HCT116 (cell line): ENCODE measurements around the gene SECISBP2L. TPM values are rescaled to one million over a fixed set of nuclear protein-coding genes. Genes with fewer than 3 reads are reported as not detected.

Experiments
- ATAC-seq: fragments of 200-7000 bp; cut with Tn5 transposase; 2 replicates; pipeline ENCODE4 v1.9.1; 2020; ENCODE audit warnings: mild to moderate bottlenecking, moderate library complexity
- BruUV-seq: library from RNA; stranded (reverse); fragments of 400-500 nt; replicated peaks from 2 replicates; lab custom pipeline; 2021; lab: Mats Ljungman, UMichigan
- CTCF ChIA-PET: fragments of 300-600 bp; sonication (Branson Sonifier 250); formaldehyde crosslinking; loops from one replicate; lab custom pipeline; 2021; ENCODE audit warnings: antibody characterized with exemption; lab: Charles Lee
- POLR2A ChIA-PET: fragments of 300-600, 350-600 bp; sonication (Branson Sonifier 250); formaldehyde crosslinking; loops from one replicate; lab custom pipeline; 2021; ENCODE audit warnings: antibody characterized with exemption; lab: Charles Lee
- RAD21 ChIA-PET, 2 experiments: fragments of 300-600 bp; sonication (Branson Sonifier 250); formaldehyde crosslinking; loops; one replicate each; lab custom pipeline; 2023; ENCODE audit warnings: low total read pairs in 2 of 2; ENCODE audit not compliant: uncharacterized antibody in 2 of 2, unreplicated experiment in 2 of 2, low non-redundant PET in 1 of 2; lab: Charles Lee
- DNase-seq: peaks from one replicate; pipeline ENCODE4 v3.0.0-alpha.2; 2010; ENCODE audit warnings: low read depth, low spot score
- H2AFZ ChIP-seq: fragments of 200-600 bp; shearing (Covaris generic), sonication (generic); 2 replicates; pipeline ENCODE4 v1.6.1; 2017; ENCODE audit warnings: low read depth, mixed run types, mixed read lengths, antibody characterized with exemption, low read length; ENCODE audit not compliant: poor library complexity, severe bottlenecking
- H3K27ac ChIP-seq: 2 replicates; pipeline ENCODE4 v1.5.1; 2012; ENCODE audit warnings: low read depth, low read length
- H3K27me3 ChIP-seq: fragments of 200-600 bp; sonication (generic); 2 replicates; pipeline ENCODE4 v1.6.1; 2016; ENCODE audit warnings: mixed run types, low read length, mixed read lengths; ENCODE audit not compliant: insufficient read depth
- H3K36me3 ChIP-seq, 2 experiments: fragments of 200-500 bp in 1 of 2; fragments of 200-600 bp in 1 of 2; sonication (Bioruptor generic) in 1 of 2; sonication (generic) in 1 of 2; 2 replicates each; pipeline versions ENCODE4 v1.5.1 to v1.6.1; 2014 to 2016; ENCODE audit warnings: low read length in 2 of 2, inconsistent platforms in 1 of 2, mixed read lengths in 1 of 2, mixed run types in 1 of 2; ENCODE audit not compliant: insufficient read depth in 2 of 2, control insufficient read depth in 1 of 2
- H3K4me1 ChIP-seq, 2 experiments: fragments of 200-600 bp in 1 of 2; sonication (generic) in 1 of 2; 2 replicates each; pipeline versions ENCODE4 v1.5.1 to v1.6.1; 2012 to 2017; ENCODE audit warnings: low read length in 2 of 2, inconsistent platforms in 1 of 2, mild to moderate bottlenecking in 1 of 2, mixed read lengths in 1 of 2, mixed run types in 1 of 2, moderate library complexity in 1 of 2; ENCODE audit not compliant: insufficient read depth in 2 of 2, control insufficient read depth in 1 of 2
- H3K4me2 ChIP-seq: fragments of 200-600 bp; sonication (generic); 2 replicates; pipeline ENCODE4 v1.6.1; 2017; ENCODE audit warnings: mixed run types, low read length, mixed read lengths
- H3K4me3 ChIP-seq, 2 experiments: fragments of 200-600 bp in 1 of 2; sonication (generic) in 1 of 2; replicated peaks in 1 of 2; 2 replicates each; pipeline ENCODE4 v1.5.1; 2011 to 2016; ENCODE audit warnings: low read length in 2 of 2, control low read depth in 1 of 2, low read depth in 1 of 2, mild to moderate bottlenecking in 1 of 2, mixed read lengths in 1 of 2, mixed run types in 1 of 2
- H3K79me2 ChIP-seq: fragments of 200-600 bp; sonication (generic); 2 replicates; pipeline ENCODE4 v1.6.1; 2017; ENCODE audit warnings: mild to moderate bottlenecking, mixed run types, low read length, moderate library complexity, mixed read lengths; ENCODE audit not compliant: insufficient read depth
- H3K9ac ChIP-seq: fragments of 200-600 bp; sonication (generic); 2 replicates; pipeline ENCODE4 v1.6.1; 2016; ENCODE audit warnings: low read length, mixed read lengths
- H3K9me2 ChIP-seq: fragments of 200-600 bp; sonication (generic), shearing (Covaris generic); 2 replicates; pipeline ENCODE4 v1.6.1; 2017; ENCODE audit warnings: mixed run types, mild to moderate bottlenecking, moderate library complexity; ENCODE audit not compliant: insufficient read depth
- H3K9me3 ChIP-seq, 2 experiments: fragments of 200-500 bp in 1 of 2; fragments of 200-600 bp in 1 of 2; sonication (Bioruptor generic) in 1 of 2; sonication (generic) in 1 of 2; 2 replicates each; pipeline ENCODE4 v1.6.1; 2014 to 2017; ENCODE audit warnings: low read length in 2 of 2, mixed read lengths in 2 of 2, inconsistent platforms in 1 of 2, low read depth in 1 of 2, mild to moderate bottlenecking in 1 of 2, mixed run types in 1 of 2, moderate library complexity in 1 of 2; ENCODE audit not compliant: control insufficient read depth in 1 of 2, insufficient read depth in 1 of 2
- H4K20me1 ChIP-seq: fragments of 200-600 bp; sonication (generic), shearing (Covaris generic); 2 replicates; pipeline ENCODE4 v1.6.1; 2017; ENCODE audit warnings: mixed run types, mild to moderate bottlenecking, moderate library complexity; ENCODE audit not compliant: insufficient read depth
- EGR1 ChIP-seq: IDR thresholded peaks from 2 replicates; pipeline ENCODE4 v1.6.1; 2012; ENCODE audit warnings: low read depth
- EZH2phosphoT487 ChIP-seq: fragments of 200-600 bp; IDR thresholded peaks from 2 replicates; pipeline ENCODE4 v1.6.1; 2018; ENCODE audit warnings: antibody characterized with exemption, borderline replicate concordance
- FOSL1 ChIP-seq: IDR thresholded peaks from 2 replicates; pipeline ENCODE4 v1.6.1; 2012; ENCODE audit warnings: low read depth
- JUND ChIP-seq: IDR thresholded peaks from 2 replicates; pipeline ENCODE4 v1.6.1; 2012
- POLR2A ChIP-seq: IDR thresholded peaks from 2 replicates; pipeline ENCODE4 v1.7.0; 2011; ENCODE audit warnings: borderline replicate concordance; ENCODE audit not compliant: insufficient read depth, insufficient read length; ENCODE audit errors: extremely low read depth
- REST ChIP-seq: IDR thresholded peaks from 2 replicates; pipeline ENCODE4 v1.6.1; 2012; ENCODE audit warnings: low read depth
- YY1 ChIP-seq: IDR thresholded peaks from 2 replicates; pipeline ENCODE4 v1.6.1; 2011; ENCODE audit warnings: low read length, low read depth, moderate library complexity, mild to moderate bottlenecking; ENCODE audit not compliant: insufficient replicate concordance; ENCODE audit errors: extremely low read depth
- ZBTB33 ChIP-seq: IDR thresholded peaks from 2 replicates; pipeline ENCODE4 v1.6.1; 2011; ENCODE audit warnings: mild to moderate bottlenecking, low read length, moderate library complexity; ENCODE audit not compliant: insufficient replicate concordance; ENCODE audit errors: extremely low read depth
- intact Hi-C: fragments of 100-400 bp; cut with micrococcal nuclease; formaldehyde crosslinking; loops from 2 replicates; pipeline ENCODE4 v1.10.0; 2022
- total RNA-seq: library from RNA; stranded (reverse); gene quantifications from one replicate; pipeline ENCODE4 v1.2.1, GENCODE V29; 2021; ENCODE audit not compliant: unreplicated experiment

Gene SECISBP2L
- total RNA-seq, 1 experiment from 2014 or later: 22.9 TPM

- H3K9ac ChIP-seq: no peak overlapping the region
- H3K4me3 ChIP-seq: no peak overlapping the region
- ATAC-seq: no peak
- ChIA-PET POLR2A (no interaction called here), CTCF (no interaction called here), RAD21 (no interaction called here)
- no peak overlapping the region for H3K4me2 ChIP-seq
- BruUV-seq: no TSS peak
- no peaks in the 10 kb centered on the region for H3K4me1 ChIP-seq
- no peaks in the 10 kb centered on the region for H3K9me3 ChIP-seq
- no peak overlapping the region for H2AFZ ChIP-seq
- intact Hi-C loops: no loop called here
- H3K9me2 ChIP-seq: no peaks in the 10 kb centered on the region
- H4K20me1 ChIP-seq: no peaks in the 10 kb centered on the region
- no peaks in the 10 kb centered on the region for H3K79me2 ChIP-seq
- no peaks in the 10 kb centered on the region for H3K27me3 ChIP-seq
- H3K27ac ChIP-seq: no peak overlapping the region
- TF ChIP-seq POLR2A: no peak
- no peak for TF ChIP-seq YY1
- no peak for TF ChIP-seq EZH2phosphoT487
- no peak for TF ChIP-seq JUND
- no peak for TF ChIP-seq EGR1
- no peak for TF ChIP-seq REST
- no peak for TF ChIP-seq FOSL1
- TF ChIP-seq ZBTB33: no peak
- DNase-seq: no peak
- no peaks in the 10 kb centered on the region for H3K36me3 ChIP-seq
These were observed 18.0 kb upstream of the SECISBP2L start for GRCh38 chr15:49064281-49064653.
